Measurements from ENCODE around the gene C16orf74. TPM values are rescaled to one million over a fixed set of nuclear protein-coding genes. Genes with fewer than 3 reads are reported as not detected.
A peak's percentile ranks its signal among the peaks of the same experiment; 100 is the strongest.

C16orf74 gene
- total RNA-seq, 1 experiment from 2014 or later: 68.5 TPM

Small RNA genes within 50 kb of the gene (microRNA-seq; reads per million reads assigned to microRNA genes)
- 30.9 reads per million, percentile 64 among the genes with 10 or more reads in this experiment for gene MIR1910

Other genes starting within 250 kb of the C16orf74 start
- gene GSE1, start 137.8 kb downstream of the C16orf74 start, total RNA-seq (2022): 44.4 and 52.9 TPM in 2 replicates
- 6.9 and 11.3 TPM in 2 replicates for gene GINS2, start 62.1 kb downstream of the C16orf74 start, total RNA-seq (2022)
- 68.5 and 71.1 TPM in 2 replicates for gene EMC8, start 48.4 kb upstream of the C16orf74 start, total RNA-seq (2022)
- 618 and 642 TPM in 2 replicates for gene COX4I1, start 48.6 kb upstream of the C16orf74 start, total RNA-seq (2022)
- not detected in 2 replicates for gene IRF8, start 148.1 kb upstream of the C16orf74 start, total RNA-seq (2022)